Testis (tissue), 3 donors: ENCODE results near the gene PLEKHA7. TPM values are rescaled to one million over a fixed set of nuclear protein-coding genes. Genes with fewer than 3 reads are reported as not detected.

Experiments used
- DNase-seq: peaks from one replicate; pipeline ENCODE4 v3.0.0-alpha.2; 2019
- H3K27ac ChIP-seq, 2 donors: fragments of 200-600 bp; sonication (generic); one replicate each; pipeline ENCODE4 v1.5.1; 2019
- H3K27me3 ChIP-seq: fragments of 200-600 bp; sonication (generic); one replicate; pipeline ENCODE4 v1.5.1; 2019
- H3K36me3 ChIP-seq: fragments of 200-600 bp; sonication (generic); one replicate; pipeline ENCODE4 v1.5.1; 2017; ENCODE audit warnings: low read depth; ENCODE audit errors: missing control alignments
- H3K4me1 ChIP-seq: fragments of 200-600 bp; sonication (generic); one replicate; pipeline ENCODE4 v1.5.1; 2019
- H3K4me3 ChIP-seq, 2 donors: fragments of 200-600 bp; sonication (generic); one replicate each; pipeline ENCODE4 v1.5.1; 2017 to 2019
- H3K9me3 ChIP-seq: fragments of 200-600 bp; sonication (generic); one replicate; pipeline ENCODE4 v1.5.1; 2017
- POLR2A ChIP-seq: fragments of 450-650 bp; IDR thresholded peaks from one replicate; pipeline ENCODE4 v1.6.1; 2017; ENCODE audit warnings: antibody characterized with exemption, mild to moderate bottlenecking, moderate library complexity
- WGBS, 2 donors: methylation state at CpG; one replicate each; pipeline ENCODE4 v1.1.5; 2018; 5-methylcytosine and 5-hydroxymethylcytosine counted together
- intact Hi-C: fragments of 100-400 bp; cut with DNase I; formaldehyde crosslinking; loops from one replicate; pipeline ENCODE4 v1.15.1; 2023; ENCODE audit warnings: low total_unique reads
- polyA plus RNA-seq: library from polyadenylated mRNA; stranded (reverse); fragments of 350-450 nt; fragmentation: Illumina TruSeq; extraction: RNeasy Lipid Tissue Mini Kit (QIAGEN cat#74804); gene quantifications from one replicate; pipeline ENCODE4 v1.2.3, GENCODE V29; 2014; ENCODE audit warnings: low read depth, low replicate concordance; ENCODE audit not compliant: insufficient read depth
- total RNA-seq, 2 donors: library from RNA; depleted of rRNA; stranded (reverse); fragments of >200 nt; gene quantifications; one replicate each; pipeline ENCODE4 v1.2.3, GENCODE V29; 2016
- TF ChIP-seq, protein P1 (sequence below), 3 experiments: fragments of 450-650 bp in 2 of 3; fragments of 200-600 bp in 1 of 3; sonication (generic) in 1 of 3; IDR thresholded peaks; one replicate each; pipeline ENCODE4 v1.5.1; 2016 to 2019; ENCODE audit warnings: antibody characterized with exemption in 3 of 3, mild to moderate bottlenecking in 2 of 3, moderate library complexity in 1 of 3

Gene PLEKHA7
- total and polyA plus RNA-seq, 3 donors from 2014 or later, result 33.0 to 64.9 (median 63.9) TPM

DNA sequence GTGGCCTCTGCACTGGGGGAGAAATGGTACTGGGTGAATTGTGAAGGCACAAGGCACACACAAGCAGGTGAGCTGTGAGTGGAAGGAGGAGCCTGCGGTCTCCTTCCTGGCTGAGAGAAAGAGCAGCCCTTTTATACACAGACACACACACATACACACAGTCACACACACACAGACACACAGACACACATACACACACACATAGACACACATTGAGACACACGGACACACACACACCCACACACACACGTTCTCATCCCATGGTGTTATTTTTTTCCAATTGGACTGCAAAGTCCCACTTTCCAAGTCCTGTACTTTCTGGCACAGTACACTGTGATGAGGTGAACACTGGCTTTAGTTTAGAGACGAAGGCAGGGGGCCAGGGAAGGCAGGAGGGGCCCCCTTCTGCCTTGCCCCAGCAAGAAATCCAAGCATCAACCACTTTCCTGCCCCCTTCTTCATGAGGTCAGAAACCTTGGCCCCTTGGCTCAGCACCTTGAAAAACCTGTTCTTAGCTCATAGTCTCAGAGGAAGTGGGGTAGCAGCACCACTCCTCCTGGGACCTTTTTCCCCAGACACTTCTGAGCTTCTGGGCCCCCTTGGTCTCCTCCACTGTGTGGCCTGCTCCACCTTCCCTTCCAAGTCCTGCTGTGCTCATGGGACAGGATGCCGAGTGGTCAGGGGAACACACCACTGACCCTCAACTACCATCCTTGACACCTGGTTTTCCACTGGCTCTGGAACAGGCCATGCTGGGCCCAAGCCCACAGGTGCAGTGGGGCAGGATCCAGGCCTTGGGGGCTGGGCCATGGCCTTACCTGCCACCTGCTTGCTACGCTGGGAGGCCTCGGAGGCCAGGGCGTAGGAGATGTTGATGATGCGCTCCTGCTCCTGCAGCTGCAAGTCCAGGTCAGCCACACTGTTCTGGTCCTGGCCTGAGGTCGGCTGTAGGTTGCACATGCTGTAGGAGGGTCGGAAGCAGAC is 232.0 kb downstream of the PLEKHA7 start:
- intact Hi-C loops, result no loop called here
- Histone ChIP-seq H3K4me1 (peaks cover 21% of the 10 kb centered on the region), H3K36me3 (no peaks in the 10 kb centered on the region), H3K4me3 (no peak overlapping the region), H3K27me3 (no peaks in the 10 kb centered on the region), H3K9me3 (no peaks in the 10 kb centered on the region), H3K27ac (no peak overlapping the region)
- no peak for DNase-seq
- TF ChIP-seq, protein P1, sequence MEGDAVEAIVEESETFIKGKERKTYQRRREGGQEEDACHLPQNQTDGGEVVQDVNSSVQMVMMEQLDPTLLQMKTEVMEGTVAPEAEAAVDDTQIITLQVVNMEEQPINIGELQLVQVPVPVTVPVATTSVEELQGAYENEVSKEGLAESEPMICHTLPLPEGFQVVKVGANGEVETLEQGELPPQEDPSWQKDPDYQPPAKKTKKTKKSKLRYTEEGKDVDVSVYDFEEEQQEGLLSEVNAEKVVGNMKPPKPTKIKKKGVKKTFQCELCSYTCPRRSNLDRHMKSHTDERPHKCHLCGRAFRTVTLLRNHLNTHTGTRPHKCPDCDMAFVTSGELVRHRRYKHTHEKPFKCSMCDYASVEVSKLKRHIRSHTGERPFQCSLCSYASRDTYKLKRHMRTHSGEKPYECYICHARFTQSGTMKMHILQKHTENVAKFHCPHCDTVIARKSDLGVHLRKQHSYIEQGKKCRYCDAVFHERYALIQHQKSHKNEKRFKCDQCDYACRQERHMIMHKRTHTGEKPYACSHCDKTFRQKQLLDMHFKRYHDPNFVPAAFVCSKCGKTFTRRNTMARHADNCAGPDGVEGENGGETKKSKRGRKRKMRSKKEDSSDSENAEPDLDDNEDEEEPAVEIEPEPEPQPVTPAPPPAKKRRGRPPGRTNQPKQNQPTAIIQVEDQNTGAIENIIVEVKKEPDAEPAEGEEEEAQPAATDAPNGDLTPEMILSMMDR (IDR thresholded peaks at IDR 0.05), result no peak
- 63 to 86% methylated on average over 3 to 11 of the region's 11 CpGs for WGBS, 2 donors

DNA sequence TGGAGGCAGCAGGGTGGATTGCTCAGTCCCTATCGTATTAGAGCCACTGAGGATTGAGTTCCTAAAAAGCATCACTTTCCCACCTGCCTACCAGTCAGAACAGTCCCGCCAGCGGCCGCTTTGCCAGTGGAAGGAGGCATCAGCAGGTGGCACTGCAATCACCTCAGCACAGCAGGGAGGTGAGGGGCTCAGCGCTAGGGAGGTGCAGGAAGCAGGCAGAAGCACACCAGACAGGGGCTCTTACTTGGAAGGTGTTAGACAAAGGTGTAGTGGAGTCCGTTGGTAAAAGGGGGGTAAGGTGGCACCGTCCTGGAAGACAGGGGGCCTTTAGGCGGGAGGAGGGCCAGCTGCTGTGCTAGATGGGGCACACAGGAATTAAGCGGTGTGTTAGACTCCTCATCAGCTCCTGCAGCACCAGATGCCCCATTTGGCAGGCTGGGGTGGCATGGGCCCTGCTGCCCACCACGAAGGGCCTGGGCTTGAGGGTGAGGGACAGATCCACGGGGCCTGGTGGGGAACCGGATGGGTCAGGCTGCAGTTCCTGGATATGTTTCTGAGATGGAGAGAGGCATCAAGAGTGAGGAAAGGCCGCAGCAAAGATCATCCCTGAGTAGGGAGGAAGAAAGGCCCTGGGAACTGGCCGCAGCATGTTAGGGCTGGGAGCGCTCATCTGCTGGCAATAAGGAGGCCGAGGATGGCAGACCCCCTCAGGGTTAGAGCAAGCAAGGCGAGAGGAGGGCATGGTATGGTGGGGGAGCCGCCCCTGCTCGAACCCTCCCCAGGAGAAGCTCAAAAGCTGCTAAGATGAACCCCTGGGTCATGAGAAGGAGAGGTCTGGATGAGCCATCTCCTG is 233.3 kb downstream of the PLEKHA7 start:
- intact Hi-C loops, result no loop called here
- WGBS, 2 donors, result 89 to 91% methylated on average over 15 to 19 of the region's 19 CpGs
- DNase-seq, result no peak
- Histone ChIP-seq H3K27me3 (no peaks in the 10 kb centered on the region), H3K4me3 (no peak overlapping the region), H3K27ac (no peak overlapping the region), H3K4me1 (peaks cover 21% of the 10 kb centered on the region), H3K9me3 (no peaks in the 10 kb centered on the region), H3K36me3 (no peaks in the 10 kb centered on the region)
- TF ChIP-seq POLR2A, result no peak
- TF ChIP-seq, protein P1 (IDR thresholded peaks at IDR 0.05), result no peak

DNA sequence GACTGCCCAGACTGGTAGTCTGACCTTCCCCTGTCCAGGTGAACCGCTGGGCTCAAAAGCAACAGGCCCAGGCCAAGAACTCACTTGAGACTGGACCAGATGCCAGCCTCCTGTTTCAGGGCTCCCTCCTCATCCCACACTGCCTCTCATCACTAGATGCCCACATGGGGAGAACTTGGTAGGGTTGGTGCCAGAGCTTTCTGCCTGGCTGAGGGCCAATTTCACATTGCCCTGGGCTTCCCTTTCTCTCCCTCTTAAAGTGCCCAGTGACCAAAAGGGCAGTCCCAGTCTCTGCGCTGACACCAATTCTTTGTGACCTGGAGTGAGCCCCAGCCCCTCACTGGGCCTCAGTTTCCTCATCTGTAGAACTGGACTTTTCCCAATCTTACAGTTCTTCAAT is 234.1 kb downstream of the PLEKHA7 start:
- Histone ChIP-seq H3K27ac (no peak overlapping the region), H3K36me3 (no peaks in the 10 kb centered on the region), H3K27me3 (no peaks in the 10 kb centered on the region), H3K9me3 (no peaks in the 10 kb centered on the region), H3K4me3 (no peak overlapping the region), H3K4me1 (peaks cover 18% of the 10 kb centered on the region)
- no peak for DNase-seq
- WGBS, 2 donors, result 96 to 97% methylated on average over 2 of the region's 2 CpGs
- intact Hi-C loops, result no loop called here
- TF ChIP-seq, protein P1 (IDR thresholded peaks at IDR 0.05), result no peak
- TF ChIP-seq POLR2A, result no peak

DNA sequence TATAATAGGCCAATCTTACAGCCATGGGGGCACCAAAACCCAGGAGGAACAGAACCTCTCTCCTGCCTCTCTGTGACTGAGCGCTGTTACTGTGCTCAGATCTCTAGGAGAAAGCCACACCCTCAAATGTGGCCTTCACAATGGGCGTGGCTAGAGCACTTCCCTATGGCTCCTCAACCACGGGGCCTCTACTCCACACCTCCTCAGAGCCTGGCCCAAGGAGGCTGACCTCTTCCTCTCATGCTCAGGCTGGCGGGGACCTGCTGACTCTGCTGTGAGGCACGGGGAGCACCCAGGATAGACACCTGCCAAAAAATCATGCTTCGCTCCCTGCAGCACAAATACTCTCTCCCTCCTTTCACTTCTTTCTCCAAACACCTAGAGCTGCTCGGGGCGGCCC is 234.8 kb downstream of the PLEKHA7 start:
- intact Hi-C loops, result no loop called here
- Histone ChIP-seq H3K36me3 (no peaks in the 10 kb centered on the region), H3K27me3 (no peaks in the 10 kb centered on the region), H3K27ac (no peak overlapping the region), H3K4me1 (peaks cover 14% of the 10 kb centered on the region), H3K9me3 (no peaks in the 10 kb centered on the region), H3K4me3 (no peak overlapping the region)
- TF ChIP-seq POLR2A, result no peak
- TF ChIP-seq, protein P1 (IDR thresholded peaks at IDR 0.05), result no peak
- WGBS, 2 donors, result 81 to 86% methylated on average over 8 of the region's 8 CpGs
- peak; percentile 25 for DNase-seq
